Measurements from ENCODE around the gene RAET1G. TPM values are rescaled to one million over a fixed set of nuclear protein-coding genes. Genes with fewer than 3 reads are reported as not detected.

Gene RAET1G
- total RNA-seq, 4 donors from 2014 or later = 0.89 TPM; not detected in 3

DNA sequence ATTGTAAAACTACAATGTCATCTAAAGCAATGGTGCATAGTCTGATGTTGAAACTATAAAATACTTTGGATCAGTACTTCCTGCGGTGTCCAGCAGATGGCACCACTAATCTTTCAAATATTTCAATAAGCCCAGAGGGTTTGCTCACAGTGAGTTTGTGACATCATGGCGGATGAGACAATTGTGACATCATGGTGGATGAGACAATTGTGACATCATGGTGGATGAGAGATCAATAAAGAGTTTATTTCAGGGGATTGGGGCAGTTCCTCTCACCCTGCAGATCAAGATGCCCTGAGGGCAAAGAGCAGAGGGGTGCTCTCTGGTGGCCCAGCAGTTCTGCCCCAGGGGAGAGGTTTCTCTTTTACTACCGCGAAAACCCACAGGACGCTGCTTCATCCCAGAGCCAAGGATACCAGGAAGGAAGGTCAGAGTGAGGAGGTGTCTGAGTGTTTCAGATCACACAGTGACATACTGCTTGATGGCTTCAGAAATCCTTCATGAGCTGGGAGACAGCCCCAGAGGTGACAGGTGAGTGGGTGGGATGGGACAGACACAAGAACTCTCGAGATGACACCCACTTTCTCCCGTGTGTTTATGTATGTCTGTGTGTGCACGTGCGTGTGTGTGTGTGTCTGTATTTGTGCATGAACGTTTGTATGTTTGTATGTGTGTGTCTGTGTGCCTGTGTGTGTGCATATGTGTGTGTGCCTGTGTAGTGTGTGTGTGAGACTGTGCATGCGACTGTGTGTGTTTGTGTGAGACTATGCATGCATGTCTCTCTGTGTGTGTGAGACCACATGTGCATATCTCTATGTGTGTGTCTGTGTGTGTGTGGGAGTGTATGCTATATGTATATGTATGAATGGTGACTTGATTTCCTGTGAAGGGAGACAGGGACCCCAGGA is 11.6 kb upstream of the RAET1G start:
- in situ Hi-C loops (cut with MboI; ENCODE audit: low sequenced_read_pairs in 4 of 4) (loop anchor here (5.0 kb wide), 1 partner anchor 83 kb away; no protein-coding TSS in a partner anchor), intact Hi-C loops (cut with DNase I; ENCODE audit: low total_unique reads) (loop anchor here (1.0 kb wide), 1 partner anchor 83 kb away; no protein-coding TSS in a partner anchor)
- DNase-seq (no peak), ATAC-seq (peak; percentile 53 to 82)
- H3K27ac ChIP-seq = no peak overlapping the region
- no peak overlapping the region for H3K4me3 ChIP-seq
- no peaks in the 10 kb centered on the region for H3K9me3 ChIP-seq
- peaks cover 10 to 12% of the 10 kb centered on the region in 2 donors for H3K4me1 ChIP-seq
- no peaks in the 10 kb centered on the region for H3K36me3 ChIP-seq
- peaks cover 30 to 64% (median 52%) of the 10 kb centered on the region in 3 donors for H3K27me3 ChIP-seq
- TF ChIP-seq, protein P1, sequence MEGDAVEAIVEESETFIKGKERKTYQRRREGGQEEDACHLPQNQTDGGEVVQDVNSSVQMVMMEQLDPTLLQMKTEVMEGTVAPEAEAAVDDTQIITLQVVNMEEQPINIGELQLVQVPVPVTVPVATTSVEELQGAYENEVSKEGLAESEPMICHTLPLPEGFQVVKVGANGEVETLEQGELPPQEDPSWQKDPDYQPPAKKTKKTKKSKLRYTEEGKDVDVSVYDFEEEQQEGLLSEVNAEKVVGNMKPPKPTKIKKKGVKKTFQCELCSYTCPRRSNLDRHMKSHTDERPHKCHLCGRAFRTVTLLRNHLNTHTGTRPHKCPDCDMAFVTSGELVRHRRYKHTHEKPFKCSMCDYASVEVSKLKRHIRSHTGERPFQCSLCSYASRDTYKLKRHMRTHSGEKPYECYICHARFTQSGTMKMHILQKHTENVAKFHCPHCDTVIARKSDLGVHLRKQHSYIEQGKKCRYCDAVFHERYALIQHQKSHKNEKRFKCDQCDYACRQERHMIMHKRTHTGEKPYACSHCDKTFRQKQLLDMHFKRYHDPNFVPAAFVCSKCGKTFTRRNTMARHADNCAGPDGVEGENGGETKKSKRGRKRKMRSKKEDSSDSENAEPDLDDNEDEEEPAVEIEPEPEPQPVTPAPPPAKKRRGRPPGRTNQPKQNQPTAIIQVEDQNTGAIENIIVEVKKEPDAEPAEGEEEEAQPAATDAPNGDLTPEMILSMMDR (IDR thresholded peaks at IDR 0.05 in 4 of 5, conservative IDR thresholded peaks at IDR 0.05 in 1 of 5) = peak; percentile 77 to 87 (median 84)
- TF ChIP-seq POLR2A (IDR thresholded peaks at IDR 0.05) = no peak

DNA sequence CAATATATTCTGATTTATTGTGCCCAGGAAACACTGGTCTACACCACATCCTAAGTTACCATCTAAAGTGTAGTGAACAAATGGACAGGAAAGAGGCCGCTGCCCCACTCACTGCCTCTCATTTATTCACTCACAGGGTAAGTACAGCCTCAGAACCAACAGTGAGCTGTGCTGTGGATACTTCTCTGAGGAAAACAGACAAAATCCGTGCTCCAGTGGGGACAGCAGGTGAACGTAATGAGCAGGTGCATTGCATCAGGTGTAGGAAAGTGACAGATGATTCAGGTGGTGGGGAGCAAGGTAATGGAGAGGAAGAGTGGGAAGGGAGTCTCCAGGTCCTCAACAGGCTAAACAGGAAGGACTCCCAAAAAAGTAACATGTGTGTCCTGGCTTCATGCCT is 10.5 kb upstream of the RAET1G start:
- DNase-seq (no peak), ATAC-seq (no peak)
- peaks cover 3 to 4% of the 10 kb centered on the region in 2 donors for H3K4me1 ChIP-seq
- H3K27me3 ChIP-seq = peaks cover 20 to 58% (median 49%) of the 10 kb centered on the region in 3 donors
- no peak overlapping the region for H3K4me3 ChIP-seq
- in situ Hi-C loops (cut with MboI; ENCODE audit: low sequenced_read_pairs in 4 of 4) = loop anchor here in 3 of 4 donors (5.0 kb wide), 1 partner anchor 84 kb away; no protein-coding TSS in a partner anchor
- TF ChIP-seq, protein P1 (IDR thresholded peaks at IDR 0.05 in 4 of 5, conservative IDR thresholded peaks at IDR 0.05 in 1 of 5) = no peak
- TF ChIP-seq POLR2A (IDR thresholded peaks at IDR 0.05) = no peak
- no peak overlapping the region for H3K27ac ChIP-seq
- H3K9me3 ChIP-seq = no peaks in the 10 kb centered on the region
- no peaks in the 10 kb centered on the region for H3K36me3 ChIP-seq
- intact Hi-C loops (cut with DNase I; ENCODE audit: low total_unique reads) = no loop called here

DNA sequence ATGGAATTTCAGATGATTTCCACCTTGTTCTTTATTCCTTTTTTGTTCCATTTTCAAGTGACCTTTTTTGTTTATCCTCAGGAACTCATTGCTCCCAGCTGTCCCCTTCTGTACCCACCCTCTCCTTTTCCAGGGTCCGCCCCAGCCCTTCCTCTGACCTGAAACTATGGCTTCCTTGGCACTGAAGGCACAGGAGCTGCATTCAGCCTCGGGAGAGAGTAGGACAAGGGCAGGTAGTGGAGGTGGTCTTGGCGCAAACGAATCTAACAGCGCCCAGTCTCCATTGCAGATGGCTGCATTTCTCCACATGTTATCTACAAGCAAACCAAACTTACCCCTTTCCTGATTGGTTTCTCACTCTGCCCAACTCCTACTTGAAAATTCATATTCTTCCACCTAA is 10.1 kb upstream of the RAET1G start:
- Histone ChIP-seq H3K36me3 (no peaks in the 10 kb centered on the region), H3K4me1 (no peaks in the 10 kb centered on the region), H3K27ac (no peak overlapping the region), H3K9me3 (no peaks in the 10 kb centered on the region), H3K4me3 (no peak overlapping the region), H3K27me3 (peaks cover 16 to 54% (median 45%) of the 10 kb centered on the region in 3 donors)
- in situ Hi-C loops (cut with MboI; ENCODE audit: low sequenced_read_pairs in 4 of 4) (loop anchor here in 3 of 4 donors (5.0 kb wide), 1 partner anchor 84 kb away; no protein-coding TSS in a partner anchor), intact Hi-C loops (cut with DNase I; ENCODE audit: low total_unique reads) (no loop called here)
- no peak for ATAC-seq
- TF ChIP-seq, protein P1 (IDR thresholded peaks at IDR 0.05 in 4 of 5, conservative IDR thresholded peaks at IDR 0.05 in 1 of 5) = no peak
- TF ChIP-seq POLR2A (IDR thresholded peaks at IDR 0.05) = no peak
- no peak for DNase-seq

DNA sequence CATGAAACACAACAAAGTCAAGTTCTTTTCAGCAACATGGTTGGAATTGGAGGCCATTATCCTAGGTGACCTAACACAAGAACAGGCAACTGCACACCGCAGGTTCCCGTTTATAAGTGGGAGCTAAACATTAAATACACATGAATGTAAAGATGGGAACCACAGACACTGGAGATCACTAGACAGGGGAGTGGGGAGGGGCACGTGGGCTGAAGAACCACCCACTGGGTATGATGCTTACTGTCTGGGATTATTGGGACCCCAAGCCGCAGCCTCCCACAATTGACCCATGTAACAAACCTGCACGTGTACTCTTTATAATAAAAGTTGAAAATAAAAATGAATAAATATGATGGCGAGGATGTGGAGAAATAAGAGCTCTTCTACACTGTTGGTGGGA is 8.6 kb upstream of the RAET1G start:
- H3K27ac ChIP-seq = no peak overlapping the region
- intact Hi-C loops (cut with DNase I; ENCODE audit: low total_unique reads) = no loop called here
- H3K4me1 ChIP-seq = no peaks in the 10 kb centered on the region
- ATAC-seq (no peak), DNase-seq (no peak)
- no peak overlapping the region for H3K4me3 ChIP-seq
- H3K36me3 ChIP-seq = no peaks in the 10 kb centered on the region
- no peaks in the 10 kb centered on the region for H3K9me3 ChIP-seq
- no peak for TF ChIP-seq POLR2A (IDR thresholded peaks at IDR 0.05)
- TF ChIP-seq, protein P1 (IDR thresholded peaks at IDR 0.05 in 4 of 5, conservative IDR thresholded peaks at IDR 0.05 in 1 of 5) = no peak
- H3K27me3 ChIP-seq = peaks cover 3 to 41% (median 32%) of the 10 kb centered on the region in 3 donors
- in situ Hi-C loops (cut with MboI; ENCODE audit: low sequenced_read_pairs in 4 of 4) = loop anchor here in 3 of 4 donors (5.0 kb wide), 1 partner anchor 86 kb away; no protein-coding TSS in a partner anchor

All from gastrocnemius medialis (tissue), 4 donors.